ENCODE data around the gene ARHGAP28. TPM values are rescaled to one million over a fixed set of nuclear protein-coding genes. Genes with fewer than 3 reads are reported as not detected.

ARHGAP28 gene
- total and polyA plus RNA-seq, 3 donors from 2014 or later: 45.5 to 161 (median 76.8) TPM

DNA sequence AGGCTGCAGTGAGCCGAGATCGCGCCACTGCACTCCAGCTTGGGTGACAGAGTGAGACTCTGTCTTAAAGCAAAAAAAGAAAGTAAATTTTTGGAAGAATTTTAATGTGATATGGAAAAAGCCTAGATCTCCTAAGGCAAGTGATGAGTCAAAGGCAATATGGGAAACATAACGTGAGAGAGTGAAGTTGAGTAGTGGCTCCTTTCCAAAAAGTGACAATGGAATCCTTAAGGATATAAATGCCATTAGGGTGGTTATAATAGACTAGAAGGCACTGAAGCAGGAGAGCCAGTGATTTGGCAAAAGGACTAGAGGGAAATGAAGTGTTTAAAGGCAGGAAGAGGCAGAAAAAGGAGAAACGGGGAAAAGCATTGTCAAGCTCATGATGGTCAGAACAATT is 25.6 kb downstream of the ARHGAP28 start:
- Histone ChIP-seq H3K27me3 (no peaks in the 10 kb centered on the region), H3K27ac (no peak overlapping the region), H3K4me3 (no peak overlapping the region), H3K4me1 (no peaks in the 10 kb centered on the region), H3K36me3 (ENCODE audit: low read depth, missing control alignments) (no peaks in the 10 kb centered on the region), H3K9me3 (no peaks in the 10 kb centered on the region)
- 81 to 92% methylated on average over 5 of the region's 5 CpGs for WGBS, 2 donors
- intact Hi-C loops (cut with DNase I; ENCODE audit: low total_unique reads): no loop called here
- TF ChIP-seq, protein P1, sequence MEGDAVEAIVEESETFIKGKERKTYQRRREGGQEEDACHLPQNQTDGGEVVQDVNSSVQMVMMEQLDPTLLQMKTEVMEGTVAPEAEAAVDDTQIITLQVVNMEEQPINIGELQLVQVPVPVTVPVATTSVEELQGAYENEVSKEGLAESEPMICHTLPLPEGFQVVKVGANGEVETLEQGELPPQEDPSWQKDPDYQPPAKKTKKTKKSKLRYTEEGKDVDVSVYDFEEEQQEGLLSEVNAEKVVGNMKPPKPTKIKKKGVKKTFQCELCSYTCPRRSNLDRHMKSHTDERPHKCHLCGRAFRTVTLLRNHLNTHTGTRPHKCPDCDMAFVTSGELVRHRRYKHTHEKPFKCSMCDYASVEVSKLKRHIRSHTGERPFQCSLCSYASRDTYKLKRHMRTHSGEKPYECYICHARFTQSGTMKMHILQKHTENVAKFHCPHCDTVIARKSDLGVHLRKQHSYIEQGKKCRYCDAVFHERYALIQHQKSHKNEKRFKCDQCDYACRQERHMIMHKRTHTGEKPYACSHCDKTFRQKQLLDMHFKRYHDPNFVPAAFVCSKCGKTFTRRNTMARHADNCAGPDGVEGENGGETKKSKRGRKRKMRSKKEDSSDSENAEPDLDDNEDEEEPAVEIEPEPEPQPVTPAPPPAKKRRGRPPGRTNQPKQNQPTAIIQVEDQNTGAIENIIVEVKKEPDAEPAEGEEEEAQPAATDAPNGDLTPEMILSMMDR (IDR thresholded peaks at IDR 0.05): no peak
- no peak for TF ChIP-seq POLR2A (IDR thresholded peaks at IDR 0.05)
- DNase-seq: no peak

DNA sequence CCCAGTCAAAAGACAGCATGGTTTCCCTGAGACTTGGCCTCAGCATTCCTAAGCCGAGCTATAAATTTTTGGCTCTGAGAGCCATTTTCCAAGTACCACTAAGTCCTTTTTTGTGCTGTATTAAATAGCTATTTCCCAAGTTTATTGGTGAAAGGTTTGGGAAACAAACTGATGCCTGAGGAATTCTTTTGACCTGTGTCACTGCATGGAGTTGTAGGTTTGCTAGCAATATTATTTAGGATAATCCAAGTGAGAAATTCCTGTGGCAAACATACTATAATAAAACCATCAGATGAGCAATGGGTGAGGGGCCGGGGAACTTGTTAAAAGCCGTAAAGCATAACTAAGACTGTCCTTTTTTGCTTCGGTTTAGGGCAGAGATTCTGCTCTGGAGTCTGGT is 28.4 kb downstream of the ARHGAP28 start:
- WGBS, 2 donors: 74 to 78% methylated on average over 4 of the region's 4 CpGs
- H3K27ac ChIP-seq: no peak overlapping the region
- DNase-seq: no peak
- intact Hi-C loops (cut with DNase I; ENCODE audit: low total_unique reads): no loop called here
- TF ChIP-seq POLR2A (IDR thresholded peaks at IDR 0.05): no peak
- H3K9me3 ChIP-seq: no peaks in the 10 kb centered on the region
- no peaks in the 10 kb centered on the region for H3K27me3 ChIP-seq
- H3K4me1 ChIP-seq: peaks cover under 1% of the 10 kb centered on the region
- no peaks in the 10 kb centered on the region for H3K36me3 ChIP-seq (ENCODE audit: low read depth, missing control alignments)
- H3K4me3 ChIP-seq: no peak overlapping the region

DNA sequence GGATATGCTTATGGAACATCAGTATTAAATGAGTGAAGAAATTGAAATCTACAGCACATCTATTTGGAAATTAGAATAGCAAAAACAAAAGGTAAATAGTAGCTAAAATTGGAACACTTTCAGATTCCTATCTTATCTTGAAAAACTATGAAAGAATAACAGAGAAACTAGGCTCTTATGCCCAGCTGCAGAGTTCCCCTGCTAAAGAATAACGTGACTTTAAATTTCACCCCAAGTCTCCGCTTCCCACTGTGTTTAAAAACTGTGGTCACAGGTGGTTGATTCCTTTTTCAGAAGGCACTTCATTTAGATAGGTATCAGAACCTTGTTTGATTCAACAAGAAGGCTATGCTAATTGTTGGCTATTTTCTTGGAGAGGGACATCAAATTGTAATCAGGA is 30.1 kb downstream of the ARHGAP28 start:
- Histone ChIP-seq H3K4me3 (no peak overlapping the region), H3K27ac (no peak overlapping the region), H3K36me3 (ENCODE audit: low read depth, missing control alignments) (no peaks in the 10 kb centered on the region), H3K9me3 (no peaks in the 10 kb centered on the region), H3K27me3 (no peaks in the 10 kb centered on the region), H3K4me1 (peaks cover 7% of the 10 kb centered on the region)
- TF ChIP-seq, protein P1 (IDR thresholded peaks at IDR 0.05): no peak
- TF ChIP-seq POLR2A (IDR thresholded peaks at IDR 0.05): no peak
- DNase-seq: no peak
- intact Hi-C loops (cut with DNase I; ENCODE audit: low total_unique reads): no loop called here
- 76 to 77% methylated on average over 2 of the region's 2 CpGs for WGBS, 2 donors

DNA sequence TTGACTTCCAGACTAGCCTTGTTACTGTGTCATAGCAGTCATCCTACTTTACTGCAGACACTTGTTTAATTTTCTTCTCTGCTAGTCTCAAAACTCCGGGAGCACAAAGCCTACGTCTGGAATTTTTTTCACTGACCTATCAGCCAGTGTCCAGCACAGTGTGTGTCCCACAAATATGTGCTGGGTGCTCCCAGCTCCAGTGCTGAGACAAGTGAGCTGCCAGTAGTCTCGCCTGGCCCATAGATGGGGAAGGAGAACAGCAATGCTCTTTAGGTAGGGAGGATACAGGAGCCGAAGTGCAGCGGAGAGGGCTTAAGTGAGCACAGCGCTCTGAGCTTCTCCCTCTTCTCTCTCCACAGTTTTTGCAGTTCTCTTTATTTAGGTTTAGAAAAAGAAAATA is 34.0 kb downstream of the ARHGAP28 start:
- WGBS, 2 donors: 56 to 65% methylated on average over 6 of the region's 6 CpGs
- peak; percentile 62 for DNase-seq
- intact Hi-C loops (cut with DNase I; ENCODE audit: low total_unique reads): no loop called here
- peak overlapping the region in 1 of 2 donors; percentile 21 for H3K27ac ChIP-seq
- H3K27me3 ChIP-seq: no peaks in the 10 kb centered on the region
- no peaks in the 10 kb centered on the region for H3K9me3 ChIP-seq
- no peak overlapping the region for H3K4me3 ChIP-seq
- H3K36me3 ChIP-seq (ENCODE audit: low read depth, missing control alignments): no peaks in the 10 kb centered on the region
- peaks cover 7% of the 10 kb centered on the region for H3K4me1 ChIP-seq
- no peak for TF ChIP-seq POLR2A (IDR thresholded peaks at IDR 0.05)
- TF ChIP-seq, protein P1 (IDR thresholded peaks at IDR 0.05): no peak

DNA sequence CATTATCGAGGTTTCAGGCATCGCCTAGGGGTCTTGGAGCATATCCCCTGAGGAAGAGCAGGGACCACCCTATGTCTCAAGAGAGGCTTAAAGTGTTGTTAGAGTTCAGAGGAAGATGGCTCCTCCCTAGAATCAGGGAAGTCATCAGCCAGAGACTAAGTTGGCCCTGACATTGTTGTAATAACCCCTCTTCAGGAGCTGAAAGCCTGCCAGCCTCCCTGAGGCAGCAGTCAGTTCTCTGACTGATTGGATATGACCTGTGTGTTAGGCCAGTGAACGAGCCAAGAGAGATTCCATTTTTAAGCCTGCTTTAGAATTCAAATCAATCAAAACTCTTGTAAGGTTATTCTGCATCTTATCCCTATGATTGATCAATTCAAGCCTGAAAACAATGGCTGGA is 34.9 kb downstream of the ARHGAP28 start:
- no peak overlapping the region for H3K4me3 ChIP-seq
- no peaks in the 10 kb centered on the region for H3K36me3 ChIP-seq (ENCODE audit: low read depth, missing control alignments)
- TF ChIP-seq, protein P1 (IDR thresholded peaks at IDR 0.05): no peak
- no peak for TF ChIP-seq POLR2A (IDR thresholded peaks at IDR 0.05)
- H3K9me3 ChIP-seq: no peaks in the 10 kb centered on the region
- peaks cover 7% of the 10 kb centered on the region for H3K4me1 ChIP-seq
- peak overlapping the region in 1 of 2 donors; percentile 21 for H3K27ac ChIP-seq
- intact Hi-C loops (cut with DNase I; ENCODE audit: low total_unique reads): no loop called here
- H3K27me3 ChIP-seq: no peaks in the 10 kb centered on the region
- 85 to 91% methylated on average over 3 of the region's 3 CpGs for WGBS, 2 donors
- DNase-seq: no peak
